ENCODE measurements around the gene C6orf47. TPM values are rescaled to one million over a fixed set of nuclear protein-coding genes. Genes with fewer than 3 reads are reported as not detected.

The C6orf47 gene
- total RNA-seq, 4 donors from 2014 or later = 35.8 to 39.9 (median 37.2) TPM

GRCh38 chr6:31624070-31624469 is 36.5 kb downstream of the C6orf47 start:
- intact Hi-C loops (cut with DNase I; ENCODE audit: low total_unique reads) = no loop called here
- no peak for TF ChIP-seq POLR2A (IDR thresholded peaks at IDR 0.05)
- TF ChIP-seq CTCF (IDR thresholded peaks at IDR 0.05) = no peak
- DNase-seq (ENCODE audit: low spot score in 2 of 2) = no peak
- no peak overlapping the region for H3K4me3 ChIP-seq (ENCODE audit: low read depth, poor library complexity, severe bottlenecking)
- 80 to 84% methylated on average over 10 of the region's 10 CpGs for WGBS, 2 donors

- TF ChIP-seq CTCF (IDR thresholded peaks at IDR 0.05) (no peak), POLR2A (IDR thresholded peaks at IDR 0.05) (no peak)
- peak; percentile 49 to 91 for DNase-seq (ENCODE audit: low spot score in 2 of 2)
- intact Hi-C loops (cut with DNase I; ENCODE audit: low total_unique reads) = no loop called here
- H3K4me3 ChIP-seq (ENCODE audit: low read depth, poor library complexity, severe bottlenecking) = no peak overlapping the region
- WGBS, 2 donors = 35 to 47% methylated on average over 10 of the region's 10 CpGs
Observed at GRCh38 chr6:31622684-31623091, 37.9 kb downstream of the C6orf47 start.

DNA sequence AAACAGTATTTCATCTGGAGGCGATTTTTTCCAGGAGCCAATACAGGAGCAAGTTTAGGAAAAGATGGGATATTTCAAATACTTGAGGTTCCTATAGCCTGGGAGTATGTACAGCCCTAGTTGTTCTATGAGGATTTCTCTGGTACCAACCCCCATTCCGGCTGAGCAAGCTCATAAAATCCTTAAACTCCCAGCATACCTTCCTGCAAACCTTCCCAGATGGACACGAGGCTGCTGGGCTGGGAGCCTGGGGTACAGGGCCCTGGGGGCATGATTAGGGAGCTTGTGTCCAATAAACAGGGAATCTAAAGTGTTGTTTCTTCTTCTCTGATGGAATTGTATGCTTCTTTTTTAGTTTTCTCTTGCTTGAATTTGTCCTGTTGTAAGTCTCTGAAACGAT is 38.6 kb downstream of the C6orf47 start:
- TF ChIP-seq POLR2A (IDR thresholded peaks at IDR 0.05) = no peak
- no peak for TF ChIP-seq CTCF (IDR thresholded peaks at IDR 0.05)
- no peak for DNase-seq (ENCODE audit: low spot score in 2 of 2)
- H3K4me3 ChIP-seq (ENCODE audit: low read depth, poor library complexity, severe bottlenecking) = no peak overlapping the region
- WGBS, 2 donors = 19% methylated on average over 4 of the region's 4 CpGs
- intact Hi-C loops (cut with DNase I; ENCODE audit: low total_unique reads) = no loop called here

- no peak for DNase-seq (ENCODE audit: low spot score in 2 of 2)
- WGBS, 2 donors = 9% methylated on average over 15 of the region's 15 CpGs
- H3K4me3 ChIP-seq (ENCODE audit: low read depth, poor library complexity, severe bottlenecking) = peak overlapping the region; percentile 76
- intact Hi-C loops (cut with DNase I; ENCODE audit: low total_unique reads) = no loop called here
- no peak for TF ChIP-seq CTCF (IDR thresholded peaks at IDR 0.05)
Observed at GRCh38 chr6:31621320-31621939, 39.1 kb downstream of the C6orf47 start.

- 0 to 1% methylated on average over 51 to 64 of the region's 67 CpGs for WGBS, 2 donors
- peak within 1 kb of the TSS; percentile 76 for H3K4me3 ChIP-seq (ENCODE audit: low read depth, poor library complexity, severe bottlenecking)
- intact Hi-C loops (cut with DNase I; ENCODE audit: low total_unique reads) = no loop called here
- DNase-seq (ENCODE audit: low spot score in 2 of 2) = peak; percentile 66 to 99
- TF ChIP-seq CTCF (IDR thresholded peaks at IDR 0.05) (no peak), POLR2A (IDR thresholded peaks at IDR 0.05) (peak in 1 of 2 donors; percentile 65)
Observed at GRCh38 chr6:31620586-31621319, 39.8 kb downstream of the C6orf47 start, which contains the start of gene PRRC2A. Gene PRRC2A (plus strand): TSS chr6:31620715. CDS start chr6:31622790, 2,075 bp downstream.

Measured in lower leg skin (tissue), 4 donors.